K562 (cell line): ENCODE measurements around the gene PTK7. TPM values are rescaled to one million over a fixed set of nuclear protein-coding genes. Genes with fewer than 3 reads are reported as not detected.

Source experiments
- ATAC-seq: fragments of 200-7000 bp; cut with Tn5 transposase; 3 replicates; pipeline ENCODE4 v1.9.1; 2020; ENCODE audit warnings: moderate library complexity
- BruUV-seq: library from RNA; stranded (reverse); fragments of 400-500 nt; replicated peaks from 2 replicates; lab custom pipeline; 2021; lab: Mats Ljungman, UMichigan
- CTCF ChIA-PET: fragments of 300-600 bp; formaldehyde crosslinking; extraction: SDS; loops from one replicate; lab custom pipeline; 2021; ENCODE audit warnings: low intra/inter-chr PET ratio; lab: Yijun Ruan, JAX
- POLR2A ChIA-PET: fragments of 300-600, 350-650 bp; sonication (Branson Sonifier 250); formaldehyde crosslinking; extraction: SDS; loops from one replicate; lab custom pipeline; 2021; ENCODE audit warnings: antibody characterized with exemption, inconsistent platforms; lab: Yijun Ruan, JAX
- DNase-seq, 4 experiments: peaks; one replicate each; pipeline versions ENCODE4 v3.0.0 to v3.0.0-alpha.2; 2011 to 2018; ENCODE audit warnings: low spot score in 3 of 4, mixed read lengths in 3 of 4; ENCODE audit errors: extremely low read depth in 1 of 4
- FAIRE-seq: peaks from 2 replicates; lab custom pipeline; 2011; peaks lifted over from hg19 to GRCh38; lab: Jason Lieb, UNC
- H2AFZ ChIP-seq: 2 replicates; pipeline ENCODE4 v1.6.0; 2011; ENCODE audit warnings: low read depth, low read length, control low read depth, inconsistent platforms
- H3K27ac ChIP-seq: fragments of 200-600 bp; 3 replicates; pipeline ENCODE4 v1.8.0; 2011; ENCODE audit warnings: low read depth, mild to moderate bottlenecking, control low read depth, inconsistent platforms, low read length, moderate library complexity, mixed read lengths; ENCODE audit errors: extremely low read depth
- H3K27me3 ChIP-seq, 2 experiments: fragments of 300-600 bp in 1 of 2; 2 replicates in 1 of 2; 3 replicates in 1 of 2; pipeline versions ENCODE4 v1.6.0 to v1.8.0; 2011; ENCODE audit warnings: inconsistent platforms in 2 of 2, low read length in 2 of 2, mild to moderate bottlenecking in 1 of 2, mixed read lengths in 1 of 2, moderate library complexity in 1 of 2; ENCODE audit not compliant: control insufficient read depth in 2 of 2, insufficient read depth in 2 of 2
- H3K36me3 ChIP-seq: fragments of 300-600 bp; 3 replicates; pipeline ENCODE4 v1.8.0; 2011; ENCODE audit warnings: mild to moderate bottlenecking, low read length, inconsistent platforms; ENCODE audit not compliant: control insufficient read depth, insufficient read depth
- H3K4me1 ChIP-seq, 2 experiments: fragments of 200-600 bp in 1 of 2; replicated peaks in 1 of 2; 2 replicates in 1 of 2; 3 replicates in 1 of 2; pipeline versions ENCODE4 v1.5.1 to v1.8.0; 2011; ENCODE audit warnings: inconsistent platforms in 2 of 2, low read length in 2 of 2, mild to moderate bottlenecking in 1 of 2, mixed read lengths in 1 of 2, moderate library complexity in 1 of 2; ENCODE audit not compliant: control insufficient read depth in 2 of 2, insufficient read depth in 2 of 2
- H3K4me2 ChIP-seq: 2 replicates; pipeline ENCODE4 v1.6.1; 2011; ENCODE audit warnings: low read length, control low read depth, inconsistent platforms, mixed read lengths; ENCODE audit not compliant: insufficient read depth
- H3K4me3 ChIP-seq: fragments of 200-600 bp; sonication (generic), shearing (Covaris generic); 2 replicates; pipeline ENCODE4 v1.5.1; 2016; ENCODE audit warnings: control low read depth, inconsistent platforms
- H3K79me2 ChIP-seq: fragments of 200-600 bp; 3 replicates; pipeline ENCODE4 v1.8.0; 2011; ENCODE audit warnings: low read length, inconsistent platforms; ENCODE audit not compliant: control insufficient read depth, insufficient read depth
- H3K9ac ChIP-seq, 2 experiments: 2 replicates each; pipeline versions ENCODE4 v1.6.0 to v1.6.1; 2011; ENCODE audit warnings: low read depth in 2 of 2, low read length in 2 of 2, control low read depth in 1 of 2, inconsistent platforms in 1 of 2, mild to moderate bottlenecking in 1 of 2, mixed read lengths in 1 of 2; ENCODE audit not compliant: insufficient read depth in 1 of 2
- H3K9me1 ChIP-seq: one replicate; pipeline ENCODE4 v1.6.0; 2011; ENCODE audit warnings: inconsistent platforms, mild to moderate bottlenecking, low read length, moderate library complexity; ENCODE audit not compliant: control insufficient read depth, insufficient read depth
- H3K9me3 ChIP-seq: replicated peaks from 2 replicates; pipeline ENCODE4 v1.5.1; 2011; ENCODE audit warnings: low read depth, low read length, inconsistent platforms; ENCODE audit not compliant: control insufficient read depth, insufficient read depth
- H4K20me1 ChIP-seq: replicated peaks from 2 replicates; pipeline ENCODE4 v1.6.1; 2011; ENCODE audit warnings: low read length, inconsistent platforms, mixed read lengths; ENCODE audit not compliant: control insufficient read depth, insufficient read depth
- DMBX1 ChIP-seq: fragments of 250-450 bp; sonication (Bioruptor Pico); IDR thresholded peaks from 2 replicates; pipeline ENCODE4 v1.8.0; 2022; ENCODE audit warnings: inconsistent platforms, mild to moderate bottlenecking, moderate library complexity, borderline replicate concordance
- RBM17 ChIP-seq: fragments of 200-400 bp; formaldehyde crosslinking; IDR thresholded peaks from 2 replicates; pipeline ENCODE4 v1.6.1; 2017; ENCODE audit warnings: low read depth, mild to moderate bottlenecking, low read length, borderline replicate concordance
- SP1 ChIP-seq: sonication (generic); formaldehyde crosslinking; IDR thresholded peaks from 2 replicates; pipeline ENCODE4 v1.8.1; 2022; ENCODE audit warnings: mild to moderate bottlenecking, missing genetic modification reagents
- ZNF143 ChIP-seq: sonication (generic); formaldehyde crosslinking; IDR thresholded peaks from 2 replicates; pipeline ENCODE4 v1.9.0; 2022; ENCODE audit warnings: mild to moderate bottlenecking, missing genetic modification reagents
- ZNF253 ChIP-seq: fragments of 250-450 bp; sonication (Bioruptor Pico); conservative IDR thresholded peaks from 2 replicates; pipeline ENCODE4 v1.6.1; 2021; ENCODE audit warnings: mild to moderate bottlenecking
- ZNF75A ChIP-seq: fragments of 450-650 bp; formaldehyde crosslinking; IDR thresholded peaks from 2 replicates; pipeline ENCODE4 v1.4.0; 2020; ENCODE audit warnings: mild to moderate bottlenecking
- WGBS: fragments of 100-300 bp; shearing (Covaris generic); methylation state at CpG from one replicate; pipeline ENCODE4 v1.1.6; 2016; ENCODE audit warnings: low coverage, mixed read lengths; ENCODE audit not compliant: insufficient coverage; ENCODE audit errors: missing lambda C conversion rate; 5-methylcytosine and 5-hydroxymethylcytosine counted together
- in situ Hi-C: fragments of 300-500 bp; cut with MboI; formaldehyde crosslinking; loops from 4 replicates; pipeline ENCODE4 v1.15.0; 2018; ENCODE audit warnings: inconsistent platforms, mixed read lengths
- intact Hi-C: fragments of 100-400 bp; cut with micrococcal nuclease; formaldehyde crosslinking; loops from 2 replicates; pipeline ENCODE4 v1.14.2; 2022
- polyA plus RNA-seq, 8 experiments: library from polyadenylated mRNA; depleted of rRNA in 4 of 8; stranded (reverse) in 5 of 8; unstranded in 3 of 8; fragments of >200 nt; fragmentation: Nextera tagmentation in 2 of 8; fragmentation: Illumina TruSeq in 1 of 8; extraction: Ambion mirVana in 2 of 8; extraction: Trizol in 1 of 8; gene quantifications; 2 replicates each; pipeline versions ENCODE4 v1.2.1 to v1.2.3, GENCODE V29; 2011 to 2014; ENCODE audit warnings: inconsistent platforms in 1 of 8, missing spikeins in 1 of 8
- total RNA-seq, 7 experiments: library from RNA; depleted of rRNA in 6 of 7; stranded (reverse); fragments of >200 nt in 6 of 7; fragmentation: Illumina TruSeq in 2 of 7; extraction: Trizol in 2 of 7; gene quantifications; 2 replicates each; pipeline versions ENCODE4 v1.2.1 to v1.2.3, GENCODE V29; 2011 to 2021; ENCODE audit warnings: low replicate concordance in 1 of 7
- TF ChIP-seq, protein P1 (sequence below): fragments of 250-450 bp; sonication (Bioruptor Pico); IDR thresholded peaks from 2 replicates; pipeline ENCODE4 v1.4.0; 2020
- TF ChIP-seq, protein P2 (sequence below), 2 experiments: fragments of 450-650 bp in 1 of 2; sonication (generic) in 1 of 2; formaldehyde crosslinking; conservative IDR thresholded peaks; 2 replicates each; pipeline versions ENCODE4 v1.4.0 to v1.8.1; 2020 to 2022; ENCODE audit warnings: mild to moderate bottlenecking in 1 of 2, missing genetic modification reagents in 1 of 2
- TF ChIP-seq, protein P3 (sequence below): fragments of 250-450 bp; sonication (Bioruptor Pico); IDR thresholded peaks from 2 replicates; pipeline ENCODE4 v1.4.0; 2020; ENCODE audit warnings: mild to moderate bottlenecking, moderate library complexity, borderline replicate concordance
- TF ChIP-seq, protein P4 (sequence below), 2 experiments: fragments of 200-800 bp in 1 of 2; sonication (Bioruptor generic) in 1 of 2; sonication (generic) in 1 of 2; formaldehyde crosslinking in 1 of 2; IDR thresholded peaks in 1 of 2; conservative IDR thresholded peaks in 1 of 2; 2 replicates each; pipeline versions ENCODE4 v1.5.0 to v1.6.1; 2016 to 2020; ENCODE audit warnings: missing compliant biosample characterization in 1 of 2, missing genetic modification characterization in 1 of 2, missing genetic modification reagents in 1 of 2
- TF ChIP-seq, protein P5 (sequence below): conservative IDR thresholded peaks from 2 replicates; pipeline ENCODE4 v1.6.1; 2011; ENCODE audit warnings: low read depth, mild to moderate bottlenecking, low read length; ENCODE audit not compliant: control insufficient read depth

Gene PTK7
- total and polyA plus RNA-seq, 9 of the 15 experiments (the other 6 are each of a cell fraction or from before 2014, with no cell fraction given) = 0.20 to 6.8 (median 4.2) TPM

DNA sequence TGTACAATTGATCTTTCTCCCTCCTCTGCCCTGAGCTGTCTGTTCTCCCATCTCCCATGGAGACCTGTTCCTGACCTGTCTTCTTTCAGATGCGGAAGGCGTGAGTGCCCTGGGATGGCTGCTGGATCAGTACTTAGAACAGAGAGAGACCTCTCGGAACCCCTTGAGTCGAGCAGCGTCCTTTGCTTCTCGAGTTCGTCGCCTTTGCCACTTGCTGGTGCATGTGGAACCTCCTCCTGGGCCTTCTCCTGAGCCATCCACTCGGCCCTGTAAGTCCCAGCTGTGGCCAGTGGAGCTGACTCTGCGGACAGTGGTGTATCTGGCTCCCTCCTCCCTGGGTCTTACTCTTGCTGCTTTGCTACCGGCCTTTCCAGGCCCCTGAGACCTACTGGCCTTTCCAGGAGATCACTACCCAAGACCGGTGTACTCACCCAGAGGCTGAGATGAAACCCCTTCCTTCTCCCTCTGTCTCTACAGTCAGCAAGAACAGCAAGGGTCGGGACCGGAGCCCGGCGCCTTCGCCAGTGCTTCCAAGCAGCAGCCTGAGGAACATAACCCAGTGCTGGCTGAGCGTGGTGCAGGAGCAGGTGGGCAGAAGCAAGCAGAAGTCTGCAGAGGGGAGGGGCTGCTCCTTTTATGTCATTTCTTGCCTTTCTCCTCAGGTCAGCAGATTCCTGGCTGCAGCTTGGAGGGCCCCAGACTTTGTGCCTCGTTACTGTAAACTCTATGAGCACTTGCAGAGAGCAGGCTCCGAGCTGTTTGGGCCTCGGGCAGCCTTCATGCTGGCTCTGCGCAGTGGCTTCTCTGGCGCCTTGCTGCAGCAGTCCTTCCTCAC, 128.4 kb downstream of the PTK7 start:
- intact Hi-C loops (no loop called here), in situ Hi-C loops (no loop called here)
- Histone ChIP-seq H3K9ac (peak overlapping the region in 1 of 2 experiments; percentile 73; a peak in 2 of 4 replicates), H3K9me3 (no peaks in the 10 kb centered on the region), H3K4me3 (no peak overlapping the region), H3K9me1 (no peaks in the 10 kb centered on the region), H2AFZ (no peak overlapping the region), H3K36me3 (0 out of 3 replicates have a peak, but pooled peaks cover 4% of the 10 kb centered on the region), H3K27ac (no peak overlapping the region; the same call in 2 of the 3 replicates), H3K79me2 (no peaks in the 10 kb centered on the region), H3K4me2 (no peak overlapping the region), H4K20me1 (no peaks in the 10 kb centered on the region; the same call in 1 of the 2 replicates), H3K4me1 (peaks cover 0 to 3% of the 10 kb centered on the region in 2 experiments; a peak in 1 of 5 replicates), H3K27me3 (no peaks in the 10 kb centered on the region)
- ChIA-PET POLR2A (interaction anchor here (0.6 to 1.8 kb wide), 7 partner anchors 15 to 434 kb away, joined by 3 to 10 read pairs (median 3); partner anchors contain the start of gene DNPH1), CTCF (no interaction called here)
- no TSS peak for BruUV-seq
- WGBS = 52% methylated on average over 23 of the region's 23 CpGs
- DNase-seq (no peak), FAIRE-seq (no peak), ATAC-seq (peak; percentile 23)
- TF ChIP-seq, protein P1, sequence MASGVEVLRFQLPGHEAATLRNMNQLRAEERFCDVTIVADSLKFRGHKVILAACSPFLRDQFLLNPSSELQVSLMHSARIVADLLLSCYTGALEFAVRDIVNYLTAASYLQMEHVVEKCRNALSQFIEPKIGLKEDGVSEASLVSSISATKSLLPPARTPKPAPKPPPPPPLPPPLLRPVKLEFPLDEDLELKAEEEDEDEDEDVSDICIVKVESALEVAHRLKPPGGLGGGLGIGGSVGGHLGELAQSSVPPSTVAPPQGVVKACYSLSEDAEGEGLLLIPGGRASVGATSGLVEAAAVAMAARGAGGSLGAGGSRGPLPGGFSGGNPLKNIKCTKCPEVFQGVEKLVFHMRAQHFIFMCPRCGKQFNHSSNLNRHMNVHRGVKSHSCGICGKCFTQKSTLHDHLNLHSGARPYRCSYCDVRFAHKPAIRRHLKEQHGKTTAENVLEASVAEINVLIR = no peak
- TF ChIP-seq SP1 (CRISPR knock-in tag) = no peak
- TF ChIP-seq ZNF253 = no peak
- TF ChIP-seq ZNF143 (CRISPR knock-in tag) = no peak
- TF ChIP-seq, protein P2, sequence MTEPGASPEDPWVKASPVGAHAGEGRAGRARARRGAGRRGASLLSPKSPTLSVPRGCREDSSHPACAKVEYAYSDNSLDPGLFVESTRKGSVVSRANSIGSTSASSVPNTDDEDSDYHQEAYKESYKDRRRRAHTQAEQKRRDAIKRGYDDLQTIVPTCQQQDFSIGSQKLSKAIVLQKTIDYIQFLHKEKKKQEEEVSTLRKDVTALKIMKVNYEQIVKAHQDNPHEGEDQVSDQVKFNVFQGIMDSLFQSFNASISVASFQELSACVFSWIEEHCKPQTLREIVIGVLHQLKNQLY (CRISPR knock-in tag; conservative IDR thresholded peaks at IDR 0.05) = no peak
- TF ChIP-seq ZNF75A = no peak
- TF ChIP-seq, protein P3, sequence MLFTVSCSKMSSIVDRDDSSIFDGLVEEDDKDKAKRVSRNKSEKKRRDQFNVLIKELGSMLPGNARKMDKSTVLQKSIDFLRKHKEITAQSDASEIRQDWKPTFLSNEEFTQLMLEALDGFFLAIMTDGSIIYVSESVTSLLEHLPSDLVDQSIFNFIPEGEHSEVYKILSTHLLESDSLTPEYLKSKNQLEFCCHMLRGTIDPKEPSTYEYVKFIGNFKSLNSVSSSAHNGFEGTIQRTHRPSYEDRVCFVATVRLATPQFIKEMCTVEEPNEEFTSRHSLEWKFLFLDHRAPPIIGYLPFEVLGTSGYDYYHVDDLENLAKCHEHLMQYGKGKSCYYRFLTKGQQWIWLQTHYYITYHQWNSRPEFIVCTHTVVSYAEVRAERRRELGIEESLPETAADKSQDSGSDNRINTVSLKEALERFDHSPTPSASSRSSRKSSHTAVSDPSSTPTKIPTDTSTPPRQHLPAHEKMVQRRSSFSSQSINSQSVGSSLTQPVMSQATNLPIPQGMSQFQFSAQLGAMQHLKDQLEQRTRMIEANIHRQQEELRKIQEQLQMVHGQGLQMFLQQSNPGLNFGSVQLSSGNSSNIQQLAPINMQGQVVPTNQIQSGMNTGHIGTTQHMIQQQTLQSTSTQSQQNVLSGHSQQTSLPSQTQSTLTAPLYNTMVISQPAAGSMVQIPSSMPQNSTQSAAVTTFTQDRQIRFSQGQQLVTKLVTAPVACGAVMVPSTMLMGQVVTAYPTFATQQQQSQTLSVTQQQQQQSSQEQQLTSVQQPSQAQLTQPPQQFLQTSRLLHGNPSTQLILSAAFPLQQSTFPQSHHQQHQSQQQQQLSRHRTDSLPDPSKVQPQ (CRISPR knock-in tag) = no peak
- no peak for TF ChIP-seq DMBX1 (CRISPR knock-in tag)
- TF ChIP-seq RBM17 = no peak
- TF ChIP-seq, protein P4, sequence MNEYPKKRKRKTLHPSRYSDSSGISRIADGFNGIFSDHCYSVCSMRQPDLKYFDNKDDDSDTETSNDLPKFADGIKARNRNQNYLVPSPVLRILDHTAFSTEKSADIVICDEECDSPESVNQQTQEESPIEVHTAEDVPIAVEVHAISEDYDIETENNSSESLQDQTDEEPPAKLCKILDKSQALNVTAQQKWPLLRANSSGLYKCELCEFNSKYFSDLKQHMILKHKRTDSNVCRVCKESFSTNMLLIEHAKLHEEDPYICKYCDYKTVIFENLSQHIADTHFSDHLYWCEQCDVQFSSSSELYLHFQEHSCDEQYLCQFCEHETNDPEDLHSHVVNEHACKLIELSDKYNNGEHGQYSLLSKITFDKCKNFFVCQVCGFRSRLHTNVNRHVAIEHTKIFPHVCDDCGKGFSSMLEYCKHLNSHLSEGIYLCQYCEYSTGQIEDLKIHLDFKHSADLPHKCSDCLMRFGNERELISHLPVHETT (CRISPR knock-in tag; conservative IDR thresholded peaks at IDR 0.05 in 1 of 2, IDR thresholded peaks at IDR 0.05 in 1 of 2) = no peak
- TF ChIP-seq, protein P5, sequence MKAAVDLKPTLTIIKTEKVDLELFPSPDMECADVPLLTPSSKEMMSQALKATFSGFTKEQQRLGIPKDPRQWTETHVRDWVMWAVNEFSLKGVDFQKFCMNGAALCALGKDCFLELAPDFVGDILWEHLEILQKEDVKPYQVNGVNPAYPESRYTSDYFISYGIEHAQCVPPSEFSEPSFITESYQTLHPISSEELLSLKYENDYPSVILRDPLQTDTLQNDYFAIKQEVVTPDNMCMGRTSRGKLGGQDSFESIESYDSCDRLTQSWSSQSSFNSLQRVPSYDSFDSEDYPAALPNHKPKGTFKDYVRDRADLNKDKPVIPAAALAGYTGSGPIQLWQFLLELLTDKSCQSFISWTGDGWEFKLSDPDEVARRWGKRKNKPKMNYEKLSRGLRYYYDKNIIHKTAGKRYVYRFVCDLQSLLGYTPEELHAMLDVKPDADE = no peak
